Naive thymus-derived CD4-positive, alpha-beta T cell (primary cell): ENCODE results near the gene UBE3D. TPM values are rescaled to one million over a fixed set of nuclear protein-coding genes. Genes with fewer than 3 reads are reported as not detected.
"Not testable (repeated sequence)": the region's sequence is repeated elsewhere in the genome, so short reads cannot be mapped to it uniquely, and the experiment has no call there.

Experiments
- ATAC-seq: fragments of 150-1000 bp; cut with Tn5 transposase; 2 replicates; pipeline ENCODE4 v1.10.0; 2021; ENCODE audit warnings: mild to moderate bottlenecking, moderate library complexity
- CTCF ChIA-PET: fragments of 350-600 bp; sonication (Branson Sonifier 250); formaldehyde crosslinking; loops from one replicate; lab custom pipeline; 2021; ENCODE audit warnings: antibody characterized with exemption; lab: Charles Lee
- POLR2A ChIA-PET: fragments of 350-600 bp; sonication (Branson Sonifier 250); formaldehyde crosslinking; loops from one replicate; lab custom pipeline; 2021; ENCODE audit warnings: antibody characterized with exemption, inconsistent platforms; lab: Charles Lee
- DNase-seq, 9 donors: peaks; one replicate each; pipeline versions ENCODE4 v3.0.0 to v3.0.0-alpha.2; 2020 to 2022; ENCODE audit warnings: mixed read lengths in 1 of 9
- H3K27ac ChIP-seq: one replicate; pipeline ENCODE4 v1.7.0; 2013; ENCODE audit warnings: mild to moderate bottlenecking, low read depth, low read length, moderate library complexity
- H3K27me3 ChIP-seq, 2 donors: one replicate each; pipeline ENCODE4 v1.7.0; 2013; ENCODE audit warnings: low read length in 2 of 2, mild to moderate bottlenecking in 2 of 2, moderate library complexity in 2 of 2; ENCODE audit not compliant: control insufficient read depth in 2 of 2, insufficient read depth in 2 of 2
- H3K36me3 ChIP-seq, 3 experiments: 1 replicate in 2 of 3; 2 replicates in 1 of 3; pipeline ENCODE4 v1.7.0; 2013; ENCODE audit warnings: low read length in 3 of 3, mild to moderate bottlenecking in 3 of 3, moderate library complexity in 1 of 3; ENCODE audit not compliant: insufficient read depth in 3 of 3, control insufficient read depth in 2 of 3
- H3K4me1 ChIP-seq, 2 donors: one replicate each; pipeline ENCODE4 v1.7.0; 2013; ENCODE audit warnings: low read length in 2 of 2, mild to moderate bottlenecking in 2 of 2, moderate library complexity in 1 of 2; ENCODE audit not compliant: control insufficient read depth in 2 of 2, insufficient read depth in 2 of 2
- H3K4me3 ChIP-seq: 2 replicates; pipeline ENCODE4 v1.7.0; 2013; ENCODE audit warnings: mild to moderate bottlenecking, low read length
- H3K9me3 ChIP-seq, 3 experiments: 1 replicate in 2 of 3; 2 replicates in 1 of 3; pipeline ENCODE4 v1.7.0; 2013; ENCODE audit warnings: low read length in 3 of 3; ENCODE audit not compliant: control insufficient read depth in 2 of 3
- H3K27ac Mint-ChIP-seq, 9 donors: one replicate each; pipeline ENCODE4 v1.8.0; 2020 to 2022; ENCODE audit warnings: mixed read lengths in 9 of 9, mild to moderate bottlenecking in 8 of 9, moderate library complexity in 5 of 9, inconsistent platforms in 2 of 9
- H3K27me3 Mint-ChIP-seq, 5 donors: one replicate each; pipeline ENCODE4 v1.8.0; 2021 to 2022; ENCODE audit warnings: mixed read lengths in 5 of 5, mild to moderate bottlenecking in 1 of 5
- H3K36me3 Mint-ChIP-seq, 5 donors: one replicate each; pipeline ENCODE4 v1.8.0; 2020 to 2022; ENCODE audit warnings: mixed read lengths in 5 of 5, mild to moderate bottlenecking in 3 of 5, inconsistent platforms in 1 of 5
- H3K4me1 Mint-ChIP-seq, 7 donors: one replicate each; pipeline ENCODE4 v1.8.0; 2020 to 2022; ENCODE audit warnings: mixed read lengths in 7 of 7, mild to moderate bottlenecking in 3 of 7, inconsistent platforms in 1 of 7
- H3K4me3 Mint-ChIP-seq, 10 donors: one replicate each; pipeline ENCODE4 v1.8.0; 2020 to 2022; ENCODE audit warnings: mild to moderate bottlenecking in 10 of 10, mixed read lengths in 10 of 10, moderate library complexity in 6 of 10, inconsistent platforms in 2 of 10
- H3K9me3 Mint-ChIP-seq, 11 donors: one replicate each; pipeline ENCODE4 v1.8.0; 2020 to 2022; ENCODE audit warnings: mixed read lengths in 11 of 11, mild to moderate bottlenecking in 4 of 11, inconsistent platforms in 1 of 11, moderate library complexity in 1 of 11
- intact Hi-C, 2 donors: fragments of 100-400 bp; cut with micrococcal nuclease; formaldehyde crosslinking; loops; one replicate each; pipeline ENCODE4 v1.15.1; 2023
- polyA plus RNA-seq, 2 donors: library from polyadenylated mRNA; unstranded; fragments of 300-500 nt; fragmentation: Illumina TruSeq; gene quantifications; one replicate each; pipeline ENCODE4 v1.2.3, GENCODE V29; 2021
- total RNA-seq, 6 experiments: library from RNA in 5 of 6; stranded (reverse) in 5 of 6; gene quantifications; 1 replicate in 5 of 6; 2 replicates in 1 of 6; pipeline ENCODE4 v1.2.3 and lab custom pipeline; 2021 to 2026

UBE3D gene
- total and polyA plus RNA-seq, 7 experiments from 2014 or later, result 5.8 to 9.3 (median 7.4) TPM

DNA sequence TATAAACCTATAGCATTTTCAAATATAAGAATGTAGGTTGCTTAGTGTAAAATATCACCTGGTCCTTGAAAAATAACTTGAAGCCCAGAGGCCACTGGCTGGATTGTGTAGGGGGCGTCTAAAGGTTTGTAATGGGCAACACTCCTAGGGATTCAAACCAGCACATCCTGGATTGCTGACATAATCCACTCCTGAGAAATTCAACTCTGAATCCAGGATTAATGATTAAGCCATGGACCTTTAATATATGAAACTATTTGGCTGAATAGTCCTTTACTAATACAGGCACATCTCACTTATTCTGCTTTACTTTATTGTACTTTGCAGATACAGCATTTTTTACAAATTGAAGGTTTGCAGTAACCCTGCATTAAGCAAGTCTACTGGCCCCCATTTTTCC lies 160.8 kb downstream of the UBE3D start:
- ATAC-seq (no peak), DNase-seq (no peak)
- Mint-ChIP-seq H3K36me3 (peaks cover 0 to 31% (median 11%) of the 10 kb centered on the region in 5 donors), H3K4me1 (peaks cover 0 to 7% (median 0%) of the 10 kb centered on the region in 7 donors), H3K9me3 (peaks cover 0 to 2% (median 0%) of the 10 kb centered on the region in 11 donors), H3K27me3 (no peaks in the 10 kb centered on the region), H3K27ac (no peak overlapping the region), H3K4me3 (no peak overlapping the region)
- Histone ChIP-seq H3K36me3 (no peaks in the 10 kb centered on the region), H3K27ac (no peak overlapping the region), H3K4me3 (no peak overlapping the region), H3K4me1 (no peaks in the 10 kb centered on the region), H3K9me3 (no peaks in the 10 kb centered on the region), H3K27me3 (no peaks in the 10 kb centered on the region)
- ChIA-PET POLR2A (no interaction called here), CTCF (no interaction called here)
- intact Hi-C loops, result no loop called here

DNA sequence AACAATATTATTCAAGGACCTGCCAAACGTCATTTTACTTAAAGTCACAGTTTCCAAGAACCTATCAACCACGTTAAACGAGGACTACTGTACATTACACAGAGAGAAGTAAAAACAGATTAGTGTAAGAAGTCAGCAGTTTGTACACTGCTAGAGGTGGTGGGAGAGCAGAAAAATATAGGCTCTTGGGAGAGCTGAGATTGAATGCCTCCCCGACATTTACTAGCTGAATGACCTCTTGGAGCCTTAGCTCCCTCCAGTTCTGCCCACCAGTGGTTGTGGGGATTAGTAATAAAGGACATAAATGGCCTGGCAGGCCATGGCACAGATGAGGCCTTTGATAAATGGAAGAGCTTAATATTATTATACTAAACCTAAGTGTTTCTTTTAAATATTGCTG lies 161.4 kb downstream of the UBE3D start:
- H3K4me3 Mint-ChIP-seq, result no peak overlapping the region
- no peaks in the 10 kb centered on the region for H3K9me3 ChIP-seq
- peaks cover 0 to 2% (median 0%) of the 10 kb centered on the region in 11 donors for H3K9me3 Mint-ChIP-seq
- ChIA-PET CTCF (no interaction called here), POLR2A (no interaction called here)
- H3K4me1 ChIP-seq, result no peaks in the 10 kb centered on the region
- H3K27ac ChIP-seq, result no peak overlapping the region
- H3K4me1 Mint-ChIP-seq, result peaks cover 0 to 7% (median 0%) of the 10 kb centered on the region in 7 donors
- H3K27me3 Mint-ChIP-seq, result no peaks in the 10 kb centered on the region
- H3K27me3 ChIP-seq, result no peaks in the 10 kb centered on the region
- no peaks in the 10 kb centered on the region for H3K36me3 ChIP-seq
- no peak overlapping the region for H3K4me3 ChIP-seq
- DNase-seq, result no peak
- H3K36me3 Mint-ChIP-seq, result peaks cover 0 to 27% (median 16%) of the 10 kb centered on the region in 5 donors
- ATAC-seq, result no peak
- H3K27ac Mint-ChIP-seq, result no peak overlapping the region
- intact Hi-C loops, result no loop called here

DNA sequence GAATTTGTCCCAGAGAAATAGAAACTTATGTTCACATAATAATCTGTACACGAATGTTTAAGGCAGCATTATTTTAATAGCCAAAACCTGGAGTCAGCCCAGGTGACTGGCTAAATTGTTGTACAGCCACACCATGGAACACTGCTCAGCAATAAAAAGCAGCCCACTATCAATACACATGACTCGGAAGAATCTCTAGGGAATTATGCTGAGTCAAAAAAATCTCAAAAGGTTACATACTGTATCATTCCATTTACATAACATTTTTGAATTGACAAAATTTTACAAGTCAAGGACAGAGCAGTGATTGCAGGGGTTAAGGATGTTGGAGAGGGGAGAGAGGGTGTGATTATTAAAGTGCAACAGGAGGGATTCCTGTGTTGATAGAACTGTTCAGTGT lies 163.4 kb downstream of the UBE3D start:
- Histone ChIP-seq H3K4me3 (no peak overlapping the region), H3K9me3 (no peaks in the 10 kb centered on the region), H3K27me3 (no peaks in the 10 kb centered on the region), H3K27ac (no peak overlapping the region), H3K4me1 (no peaks in the 10 kb centered on the region), H3K36me3 (no peaks in the 10 kb centered on the region)
- no peak for ATAC-seq
- H3K36me3 Mint-ChIP-seq, result peaks cover 0 to 31% (median 26%) of the 10 kb centered on the region in 5 donors
- DNase-seq, result no peak
- intact Hi-C loops, result no loop called here
- POLR2A ChIA-PET, result no interaction called here
- H3K27ac Mint-ChIP-seq, result no peak overlapping the region
- no peak overlapping the region for H3K4me3 Mint-ChIP-seq
- peaks cover 0 to 7% (median 0%) of the 10 kb centered on the region in 7 donors for H3K4me1 Mint-ChIP-seq
- no peaks in the 10 kb centered on the region for H3K27me3 Mint-ChIP-seq
- CTCF ChIA-PET, result no interaction called here
- H3K9me3 Mint-ChIP-seq, result peaks cover 0 to 4% (median 0%) of the 10 kb centered on the region in 11 donors

DNA sequence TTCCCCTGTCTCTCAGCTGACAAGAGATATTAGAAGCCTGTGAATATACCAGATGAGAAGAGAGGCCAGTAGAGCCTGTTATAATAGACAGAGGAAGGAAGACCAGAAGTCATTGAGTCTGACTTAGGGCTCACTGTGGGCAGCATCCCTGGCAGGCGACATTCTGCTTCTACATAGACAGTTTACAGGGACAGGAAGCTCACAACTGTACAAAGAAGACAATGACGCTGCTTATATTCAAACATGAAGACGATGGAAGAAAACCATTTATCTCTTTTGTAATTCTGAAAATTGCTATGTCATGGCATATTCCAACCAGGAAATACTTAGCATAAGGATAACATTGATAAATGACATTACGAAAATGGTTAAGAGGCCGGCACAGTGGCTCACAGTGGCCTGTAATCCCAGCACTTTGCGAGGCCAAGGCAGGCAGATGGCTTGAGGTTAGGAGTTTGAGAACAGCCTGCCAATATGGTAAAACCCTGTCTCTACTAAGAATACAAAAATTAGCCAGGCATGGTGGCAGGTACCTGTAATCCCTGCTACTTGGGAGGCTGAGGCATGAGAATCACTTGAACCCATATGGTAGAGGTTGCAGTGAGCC lies 170.9 kb downstream of the UBE3D start:
- no peak overlapping the region for H3K4me3 ChIP-seq
- no peak overlapping the region for H3K4me3 Mint-ChIP-seq
- no peak overlapping the region for H3K27ac Mint-ChIP-seq
- no peaks in the 10 kb centered on the region for H3K9me3 ChIP-seq
- no peaks in the 10 kb centered on the region for H3K4me1 Mint-ChIP-seq
- POLR2A ChIA-PET, result no interaction called here
- no peaks in the 10 kb centered on the region for H3K27me3 ChIP-seq
- intact Hi-C loops, result no loop called here
- no peaks in the 10 kb centered on the region for H3K27me3 Mint-ChIP-seq
- peaks cover 0 to 4% (median 0%) of the 10 kb centered on the region in 11 donors for H3K9me3 Mint-ChIP-seq
- H3K36me3 Mint-ChIP-seq, result peaks cover 0 to 66% (median 45%) of the 10 kb centered on the region in 5 donors
- CTCF ChIA-PET, result no interaction called here
- no peaks in the 10 kb centered on the region for H3K36me3 ChIP-seq
- no peaks in the 10 kb centered on the region for H3K4me1 ChIP-seq
- ATAC-seq, result no peak
- no peak overlapping the region for H3K27ac ChIP-seq
- DNase-seq, result no peak

DNA sequence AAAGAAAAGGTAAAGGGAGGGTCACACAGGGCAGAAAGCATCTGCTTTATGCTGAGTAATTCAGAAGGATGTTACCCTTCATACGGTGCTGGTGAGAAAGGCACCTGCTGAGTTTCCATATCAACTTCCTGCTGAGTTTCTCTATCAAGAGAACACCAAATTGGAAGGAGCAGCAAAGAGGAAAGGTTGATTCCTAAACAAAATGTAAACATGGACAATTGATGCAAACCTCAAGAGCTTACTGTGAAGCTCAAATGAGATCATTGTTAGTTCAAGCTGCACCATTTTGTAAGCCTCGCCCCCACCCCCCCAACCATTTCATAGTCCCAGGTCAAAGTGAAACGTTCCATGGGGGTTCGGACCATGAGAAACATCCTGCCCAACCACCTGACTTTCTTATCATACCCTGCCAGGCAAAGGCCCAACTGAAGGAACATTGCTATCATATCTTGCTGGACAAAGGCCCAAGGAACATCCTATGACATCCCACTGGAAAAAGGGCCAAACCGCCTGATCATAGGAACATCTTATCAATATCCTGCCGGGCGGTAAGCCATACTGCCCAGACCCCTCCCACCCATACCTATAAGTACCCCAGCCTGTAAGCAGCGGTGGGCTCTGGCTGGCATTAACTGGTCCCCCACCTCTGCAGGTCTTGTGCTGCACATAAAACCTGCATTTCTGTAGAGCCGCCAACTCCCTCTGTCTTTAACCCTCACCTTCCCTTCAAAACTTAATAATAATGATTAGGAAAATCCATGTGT lies 171.6 kb downstream of the UBE3D start:
- Histone ChIP-seq H3K27me3 (no peaks in the 10 kb centered on the region), H3K9me3 (no peaks in the 10 kb centered on the region), H3K4me3 (no peak overlapping the region), H3K36me3 (no peaks in the 10 kb centered on the region), H3K27ac (no peak overlapping the region), H3K4me1 (no peaks in the 10 kb centered on the region)
- DNase-seq, result no peak
- H3K4me3 Mint-ChIP-seq, result no peak overlapping the region
- H3K9me3 Mint-ChIP-seq, result peaks cover 0 to 4% (median 0%) of the 10 kb centered on the region in 11 donors
- intact Hi-C loops, result no loop called here
- ChIA-PET CTCF (no interaction called here), POLR2A (no interaction called here)
- no peaks in the 10 kb centered on the region for H3K27me3 Mint-ChIP-seq
- ATAC-seq, result no peak
- H3K36me3 Mint-ChIP-seq, result peaks cover 0 to 65% (median 45%) of the 10 kb centered on the region in 5 donors
- H3K4me1 Mint-ChIP-seq, result no peaks in the 10 kb centered on the region
- H3K27ac Mint-ChIP-seq, result no peak overlapping the region

DNA sequence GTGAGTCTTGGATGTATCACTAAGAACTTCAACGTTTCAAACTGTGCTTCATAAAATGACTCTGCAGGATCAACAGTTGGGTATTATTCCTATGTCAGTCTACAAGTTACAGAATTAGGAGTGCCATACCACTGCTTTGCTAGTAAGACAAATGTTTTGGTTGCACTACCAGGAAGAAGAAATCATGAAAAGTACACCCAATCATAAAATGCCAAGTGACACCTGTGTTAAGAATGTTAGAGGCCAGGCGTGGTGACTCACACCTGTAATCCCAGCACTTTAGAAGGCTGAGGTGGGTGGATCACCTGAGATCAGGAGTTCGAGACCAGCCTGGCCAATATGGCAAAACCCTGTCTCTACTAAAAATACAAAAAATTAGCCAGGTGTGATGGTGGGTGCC lies 174.1 kb downstream of the UBE3D start:
- intact Hi-C loops, result not testable (repeated sequence)

More for the DNA sequence above, 174.1 kb downstream of the UBE3D start:
- DNase-seq, H3K27ac ChIP-seq, H3K27me3 Mint-ChIP-seq, H3K9me3 ChIP-seq, H3K27ac Mint-ChIP-seq, H3K4me3 ChIP-seq, H3K4me3 Mint-ChIP-seq, ATAC-seq, CTCF ChIA-PET, H3K36me3 ChIP-seq, H3K27me3 ChIP-seq, POLR2A ChIA-PET, H3K9me3 Mint-ChIP-seq, H3K4me1 Mint-ChIP-seq, H3K4me1 ChIP-seq: not testable (repeated sequence)
- peaks cover 0 to 55% (median 38%) of the 10 kb centered on the region in 5 donors for H3K36me3 Mint-ChIP-seq
